Testis (tissue), 3 donors: ENCODE measurements around the gene THPO. TPM values are rescaled to one million over a fixed set of nuclear protein-coding genes. Genes with fewer than 3 reads are reported as not detected.

Experiments
- DNase-seq: peaks from one replicate; pipeline ENCODE4 v3.0.0-alpha.2; 2019
- H3K27ac ChIP-seq, 2 donors: fragments of 200-600 bp; sonication (generic); one replicate each; pipeline ENCODE4 v1.5.1; 2019
- H3K27me3 ChIP-seq: fragments of 200-600 bp; sonication (generic); one replicate; pipeline ENCODE4 v1.5.1; 2019
- H3K36me3 ChIP-seq: fragments of 200-600 bp; sonication (generic); one replicate; pipeline ENCODE4 v1.5.1; 2017; ENCODE audit warnings: low read depth; ENCODE audit errors: missing control alignments
- H3K4me1 ChIP-seq: fragments of 200-600 bp; sonication (generic); one replicate; pipeline ENCODE4 v1.5.1; 2019
- H3K4me3 ChIP-seq, 2 donors: fragments of 200-600 bp; sonication (generic); one replicate each; pipeline ENCODE4 v1.5.1; 2017 to 2019
- H3K9me3 ChIP-seq: fragments of 200-600 bp; sonication (generic); one replicate; pipeline ENCODE4 v1.5.1; 2017
- CTCF ChIP-seq, 3 experiments: fragments of 450-650 bp in 2 of 3; fragments of 200-600 bp in 1 of 3; sonication (generic) in 1 of 3; IDR thresholded peaks; one replicate each; pipeline ENCODE4 v1.5.1; 2016 to 2019; ENCODE audit warnings: antibody characterized with exemption in 3 of 3, mild to moderate bottlenecking in 2 of 3, moderate library complexity in 1 of 3
- POLR2A ChIP-seq: fragments of 450-650 bp; IDR thresholded peaks from one replicate; pipeline ENCODE4 v1.6.1; 2017; ENCODE audit warnings: antibody characterized with exemption, mild to moderate bottlenecking, moderate library complexity
- WGBS, 2 donors: methylation state at CpG; one replicate each; pipeline ENCODE4 v1.1.5; 2018; 5-methylcytosine and 5-hydroxymethylcytosine counted together
- intact Hi-C: fragments of 100-400 bp; cut with DNase I; formaldehyde crosslinking; loops from one replicate; pipeline ENCODE4 v1.15.1; 2023; ENCODE audit warnings: low total_unique reads
- polyA plus RNA-seq: library from polyadenylated mRNA; stranded (reverse); fragments of 350-450 nt; fragmentation: Illumina TruSeq; extraction: RNeasy Lipid Tissue Mini Kit (QIAGEN cat#74804); gene quantifications from one replicate; pipeline ENCODE4 v1.2.3, GENCODE V29; 2014; ENCODE audit warnings: low read depth, low replicate concordance; ENCODE audit not compliant: insufficient read depth
- total RNA-seq, 2 donors: library from RNA; depleted of rRNA; stranded (reverse); fragments of >200 nt; gene quantifications; one replicate each; pipeline ENCODE4 v1.2.3, GENCODE V29; 2016

The THPO gene
- total and polyA plus RNA-seq, 3 donors from 2014 or later, result 0.71 to 7.6 (median 0.93) TPM

GRCh38 chr3:184350618-184351017 is 27.4 kb downstream of the THPO start:
- intact Hi-C loops, result no loop called here
- no peaks in the 10 kb centered on the region for H3K9me3 ChIP-seq
- TF ChIP-seq POLR2A (no peak), CTCF (IDR thresholded peaks at IDR 0.05) (no peak)
- H3K4me3 ChIP-seq, result no peak overlapping the region
- H3K36me3 ChIP-seq, result no peaks in the 10 kb centered on the region
- H3K4me1 ChIP-seq, result peaks cover 62% of the 10 kb centered on the region
- 65 to 82% methylated on average over 6 of the region's 6 CpGs for WGBS, 2 donors
- no peak for DNase-seq
- H3K27me3 ChIP-seq, result no peaks in the 10 kb centered on the region
- H3K27ac ChIP-seq, result peak overlapping the region; percentile 55 to 62

DNA sequence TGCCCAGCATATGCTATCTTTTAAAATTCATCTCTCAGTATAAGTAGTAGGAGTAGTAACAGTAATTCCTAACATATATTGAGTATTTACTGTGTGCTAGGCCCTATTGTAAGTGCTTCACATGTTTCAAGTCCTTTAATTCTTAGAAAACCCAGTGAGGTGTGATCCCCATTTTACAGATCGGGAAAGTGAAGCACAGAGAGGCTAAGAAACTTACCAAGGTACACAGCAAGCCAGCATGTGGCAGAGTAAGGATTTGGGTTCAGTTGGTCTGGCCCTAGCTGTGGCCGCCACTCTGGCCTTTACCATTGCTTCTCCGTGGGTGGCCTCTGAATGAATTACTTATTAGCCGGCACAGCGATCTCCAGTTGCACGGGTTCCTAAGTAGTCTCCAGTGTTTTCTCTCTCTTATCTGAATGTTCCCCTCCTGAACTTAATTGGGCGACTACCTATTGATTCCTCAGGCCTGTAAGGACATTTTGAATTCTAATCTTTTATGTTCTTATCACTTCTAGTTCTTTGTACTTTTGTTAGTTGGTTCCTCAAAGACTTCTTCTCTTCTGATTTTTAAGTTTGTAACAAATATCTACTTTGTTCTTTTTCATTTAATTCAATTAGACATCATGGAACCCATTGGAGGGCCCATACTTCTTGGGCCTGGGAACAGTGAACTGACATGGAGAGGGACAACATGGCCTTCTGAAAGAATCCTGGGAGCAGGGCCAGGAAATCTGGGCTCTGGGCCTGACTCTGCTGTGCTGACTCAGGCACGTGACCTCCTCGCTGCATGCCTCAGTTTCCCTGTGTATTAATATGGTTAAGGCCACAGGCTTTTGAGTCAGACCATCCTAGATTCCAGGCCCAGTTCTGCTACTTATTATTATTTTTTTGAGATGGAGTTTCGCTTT is 28.2 kb downstream of the THPO start:
- no peaks in the 10 kb centered on the region for H3K36me3 ChIP-seq
- intact Hi-C loops, result no loop called here
- 40 to 59% methylated on average over 10 of the region's 10 CpGs for WGBS, 2 donors

GRCh38 chr3:184348057-184348382 is 30.0 kb downstream of the THPO start:
- 80 to 85% methylated on average over 4 of the region's 4 CpGs for WGBS, 2 donors
- Histone ChIP-seq H3K36me3 (no peaks in the 10 kb centered on the region), H3K4me1 (peaks cover 74% of the 10 kb centered on the region), H3K9me3 (no peaks in the 10 kb centered on the region), H3K27ac (peak overlapping the region; percentile 27 to 62), H3K4me3 (no peak overlapping the region), H3K27me3 (no peaks in the 10 kb centered on the region)
- intact Hi-C loops, result no loop called here
- DNase-seq, result no peak
- TF ChIP-seq POLR2A (no peak), CTCF (IDR thresholded peaks at IDR 0.05) (no peak)

More for the DNA sequence above, 28.2 kb downstream of the THPO start:
- TF ChIP-seq CTCF (IDR thresholded peaks at IDR 0.05), result no peak
- no peak for TF ChIP-seq POLR2A
- no peaks in the 10 kb centered on the region for H3K9me3 ChIP-seq
- no peaks in the 10 kb centered on the region for H3K27me3 ChIP-seq
- H3K27ac ChIP-seq, result peak overlapping the region; percentile 55 to 62
- H3K4me1 ChIP-seq, result peaks cover 66% of the 10 kb centered on the region
- DNase-seq, result peak; percentile 79
- no peak overlapping the region for H3K4me3 ChIP-seq

DNA sequence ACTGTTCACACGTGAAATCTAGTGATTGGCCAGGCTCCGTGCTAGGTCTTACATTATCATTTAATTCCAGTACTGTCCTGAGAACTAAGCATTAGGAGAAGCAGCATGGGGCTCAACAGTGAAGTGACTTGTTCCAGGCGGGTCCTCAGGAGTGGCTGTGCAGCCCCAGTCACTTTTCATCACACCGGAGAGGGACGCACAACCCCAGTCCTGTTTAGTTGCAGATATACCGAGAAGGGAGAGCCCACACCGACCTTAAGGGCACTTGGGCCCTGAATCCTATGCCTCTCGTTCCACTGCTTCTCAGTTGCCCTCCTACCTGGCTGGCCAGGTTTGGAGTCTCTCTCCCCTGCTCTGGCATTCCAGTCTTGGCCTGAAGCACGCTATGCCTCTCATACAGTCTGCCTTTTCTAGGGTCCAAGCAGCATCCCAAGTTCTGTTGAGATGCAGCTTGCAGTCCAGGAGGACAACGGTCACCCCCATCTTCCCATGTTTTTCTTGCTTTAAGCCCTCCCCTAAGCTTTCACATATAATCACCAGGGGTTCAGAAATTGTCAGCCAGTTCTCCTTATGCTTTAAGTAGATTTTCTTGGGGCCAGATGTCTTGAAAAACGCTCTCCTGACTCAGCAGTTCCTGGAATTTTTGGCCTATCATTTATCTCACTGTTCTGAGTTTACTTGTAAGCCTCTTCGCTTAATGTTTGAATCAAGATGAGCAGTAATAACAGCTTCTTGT is 30.5 kb downstream of the THPO start:
- Histone ChIP-seq H3K9me3 (no peaks in the 10 kb centered on the region), H3K27ac (peak overlapping the region; percentile 27 to 62), H3K27me3 (no peaks in the 10 kb centered on the region), H3K4me1 (peaks cover 71% of the 10 kb centered on the region), H3K4me3 (no peak overlapping the region), H3K36me3 (no peaks in the 10 kb centered on the region)
- 66 to 70% methylated on average over 12 of the region's 12 CpGs for WGBS, 2 donors
- intact Hi-C loops, result no loop called here
- no peak for DNase-seq
- TF ChIP-seq CTCF (IDR thresholded peaks at IDR 0.05), result no peak
- TF ChIP-seq POLR2A, result no peak
